Spleen (tissue), 11 donors: Measurements from ENCODE around the gene MAPK7. TPM values are rescaled to one million over a fixed set of nuclear protein-coding genes. Genes with fewer than 3 reads are reported as not detected.

Source experiments
- DNase-seq: peaks from one replicate; pipeline ENCODE4 v3.0.0-alpha.2; 2020
- H3K27ac ChIP-seq, 8 donors: fragments of 200-600 bp; sonication (generic) in 7 of 8; 1 replicate in 4 of 8; 2 replicates in 4 of 8; pipeline versions ENCODE4 v1.5.0 to v1.8.0; 2016 to 2021; ENCODE audit warnings: inconsistent platforms in 4 of 8, mild to moderate bottlenecking in 4 of 8, moderate library complexity in 1 of 8
- H3K27me3 ChIP-seq, 7 donors: fragments of 200-600 bp; sonication (generic) in 6 of 7; replicated peaks in 1 of 7; 1 replicate in 4 of 7; 2 replicates in 3 of 7; pipeline versions ENCODE4 v1.5.0 to v1.8.0; 2016 to 2021; ENCODE audit warnings: inconsistent platforms in 3 of 7, mild to moderate bottlenecking in 1 of 7
- H3K36me3 ChIP-seq, 6 donors: fragments of 200-600 bp; sonication (generic) in 5 of 6; 1 replicate in 4 of 6; 2 replicates in 2 of 6; pipeline versions ENCODE4 v1.5.0 to v1.8.0; 2016 to 2021; ENCODE audit warnings: inconsistent platforms in 2 of 6
- H3K4me1 ChIP-seq, 6 donors: fragments of 200-600 bp; sonication (generic) in 5 of 6; 1 replicate in 3 of 6; 2 replicates in 3 of 6; pipeline versions ENCODE4 v1.5.0 to v1.8.0; 2016 to 2021; ENCODE audit warnings: inconsistent platforms in 3 of 6
- H3K4me3 ChIP-seq, 8 donors: fragments of 200-600 bp; sonication (generic) in 7 of 8; 1 replicate in 4 of 8; 2 replicates in 4 of 8; pipeline versions ENCODE4 v1.5.0 to v1.8.0; 2016 to 2021; ENCODE audit warnings: inconsistent platforms in 4 of 8, mild to moderate bottlenecking in 4 of 8, moderate library complexity in 2 of 8
- H3K9me3 ChIP-seq, 8 donors: fragments of 200-600 bp; sonication (generic) in 7 of 8; 1 replicate in 4 of 8; 2 replicates in 4 of 8; pipeline versions ENCODE4 v1.5.0 to v1.8.0; 2016 to 2021; ENCODE audit warnings: inconsistent platforms in 4 of 8
- POLR2A ChIP-seq, 3 donors: fragments of 450-650 bp; IDR thresholded peaks; one replicate each; pipeline ENCODE4 v1.5.1; 2017; ENCODE audit warnings: antibody characterized with exemption in 3 of 3, mild to moderate bottlenecking in 1 of 3
- POLR2AphosphoS5 ChIP-seq, 3 donors: sonication (generic); formaldehyde crosslinking; IDR thresholded peaks; one replicate each; pipeline ENCODE4 v1.5.1; 2017; ENCODE audit warnings: antibody characterized with exemption in 3 of 3
- WGBS, 5 donors: extraction: QIAGEN DNeasy Blood & Tissue Kit in 3 of 5; methylation state at CpG; one replicate each; pipeline versions ENCODE4 v1.1.5 to v1.1.7; 2013 to 2018; 5-methylcytosine and 5-hydroxymethylcytosine counted together
- intact Hi-C: fragments of 100-400 bp; cut with DNase I; formaldehyde crosslinking; loops from one replicate; pipeline ENCODE4 v1.15.0; 2023; ENCODE audit warnings: low total_unique reads
- polyA plus RNA-seq, 3 donors: library from polyadenylated mRNA; stranded (reverse); fragments of 200-250 nt; gene quantifications; one replicate each; pipeline ENCODE4 v1.2.1, GENCODE V29; 2013
- total RNA-seq, 7 donors: library from RNA; depleted of rRNA in 3 of 7; stranded (reverse); fragments of >200 nt in 3 of 7; fragmentation: NEBNext Ultra II Directional in 4 of 7; extraction: Animal tissue kit (Norgen Biotek cat#: 25700) in 4 of 7; gene quantifications; one replicate each; pipeline versions ENCODE4 v1.1.0 to v1.2.1, GENCODE V29; 2016 to 2021
- TF ChIP-seq, protein P1 (sequence below), 11 experiments: fragments of 200-600 bp in 7 of 11; fragments of 450-650 bp in 4 of 11; sonication (generic) in 4 of 11; IDR thresholded peaks in 8 of 11; conservative IDR thresholded peaks in 3 of 11; 1 replicate in 7 of 11; 2 replicates in 4 of 11; pipeline versions ENCODE4 v1.4.0 to v1.8.0; 2016 to 2021; ENCODE audit warnings: antibody characterized with exemption in 11 of 11, inconsistent platforms in 4 of 11, mild to moderate bottlenecking in 1 of 11
- donor health status: healthy with polysubstance abuse.
- donor health status: DM: no; HTN: no; CAD: no; lungs with moderate emphysema.
- donor health status: DM: no; HTN: no; CAD: no.
- donor health status: Bipolar disorder and iron deficiency.
- donor health status: healthy.
- donor health status: DM: no; HTN: no; CAD: no.
- donor health status: DM: yes; HTN: yes; CAD: no.

The MAPK7 gene
- total and polyA plus RNA-seq, 10 donors, result 5.7 to 56.2 (median 30.3) TPM

DNA sequence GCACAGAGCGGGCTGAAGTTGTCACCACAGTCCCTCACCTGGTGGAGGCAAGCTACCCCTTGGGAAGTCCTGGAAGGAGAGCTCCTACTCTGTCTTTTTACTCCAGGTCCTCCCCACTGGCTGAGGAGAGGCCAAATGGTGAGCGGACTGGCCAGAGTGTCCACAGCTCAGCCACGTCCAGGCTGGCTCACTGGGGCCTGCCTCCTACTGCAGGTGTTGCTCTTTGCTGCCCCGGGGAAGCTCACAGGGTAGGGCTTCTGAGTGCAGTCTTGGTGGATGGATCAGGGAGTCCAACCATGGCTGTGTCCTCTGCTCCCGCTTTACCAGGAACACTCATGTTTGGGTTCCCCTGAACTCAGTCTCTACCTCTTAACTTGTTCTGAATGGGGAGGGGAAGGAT, 18.4 kb upstream of the MAPK7 start:
- Histone ChIP-seq H3K4me3 (no peak overlapping the region), H3K36me3 (no peaks in the 10 kb centered on the region), H3K27ac (no peak overlapping the region), H3K9me3 (no peaks in the 10 kb centered on the region), H3K27me3 (peaks cover 0 to 7% (median 0%) of the 10 kb centered on the region in 7 donors), H3K4me1 (peaks cover 6 to 19% (median 16%) of the 10 kb centered on the region in 6 donors)
- 90 to 100% (median 92%) methylated on average over 3 to 5 of the region's 5 CpGs for WGBS, 5 donors
- intact Hi-C loops, result no loop called here
- DNase-seq, result peak; percentile 36
- TF ChIP-seq POLR2AphosphoS5 (IDR thresholded peaks at IDR 0.05) (no peak), POLR2A (IDR thresholded peaks at IDR 0.05) (no peak)
- TF ChIP-seq, protein P1, sequence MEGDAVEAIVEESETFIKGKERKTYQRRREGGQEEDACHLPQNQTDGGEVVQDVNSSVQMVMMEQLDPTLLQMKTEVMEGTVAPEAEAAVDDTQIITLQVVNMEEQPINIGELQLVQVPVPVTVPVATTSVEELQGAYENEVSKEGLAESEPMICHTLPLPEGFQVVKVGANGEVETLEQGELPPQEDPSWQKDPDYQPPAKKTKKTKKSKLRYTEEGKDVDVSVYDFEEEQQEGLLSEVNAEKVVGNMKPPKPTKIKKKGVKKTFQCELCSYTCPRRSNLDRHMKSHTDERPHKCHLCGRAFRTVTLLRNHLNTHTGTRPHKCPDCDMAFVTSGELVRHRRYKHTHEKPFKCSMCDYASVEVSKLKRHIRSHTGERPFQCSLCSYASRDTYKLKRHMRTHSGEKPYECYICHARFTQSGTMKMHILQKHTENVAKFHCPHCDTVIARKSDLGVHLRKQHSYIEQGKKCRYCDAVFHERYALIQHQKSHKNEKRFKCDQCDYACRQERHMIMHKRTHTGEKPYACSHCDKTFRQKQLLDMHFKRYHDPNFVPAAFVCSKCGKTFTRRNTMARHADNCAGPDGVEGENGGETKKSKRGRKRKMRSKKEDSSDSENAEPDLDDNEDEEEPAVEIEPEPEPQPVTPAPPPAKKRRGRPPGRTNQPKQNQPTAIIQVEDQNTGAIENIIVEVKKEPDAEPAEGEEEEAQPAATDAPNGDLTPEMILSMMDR (IDR thresholded peaks at IDR 0.05 in 8 of 11, conservative IDR thresholded peaks at IDR 0.05 in 3 of 11), result no peak

DNA sequence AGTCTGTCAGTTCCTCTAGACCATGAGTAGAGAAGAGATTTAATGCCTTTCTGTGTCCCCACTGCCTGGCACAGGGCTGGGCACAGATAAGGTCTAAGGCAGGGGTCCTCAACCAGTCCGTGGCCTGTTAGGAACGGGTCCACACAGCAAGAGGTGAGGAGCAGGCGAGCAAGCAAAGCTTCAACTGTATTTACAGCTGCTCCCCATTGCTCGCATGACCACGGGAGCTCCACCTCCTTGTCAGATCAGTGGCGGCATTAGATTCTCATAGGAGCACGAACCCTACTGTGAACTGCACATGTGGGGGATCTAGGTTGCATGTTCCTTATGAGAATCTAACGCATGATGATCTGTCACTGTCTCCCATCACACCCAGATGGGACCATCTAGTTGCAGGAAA, 17.5 kb upstream of the MAPK7 start:
- H3K36me3 ChIP-seq, result no peaks in the 10 kb centered on the region
- TF ChIP-seq POLR2AphosphoS5 (IDR thresholded peaks at IDR 0.05) (no peak), POLR2A (IDR thresholded peaks at IDR 0.05) (no peak)
- TF ChIP-seq, protein P1 (IDR thresholded peaks at IDR 0.05 in 8 of 11, conservative IDR thresholded peaks at IDR 0.05 in 3 of 11), result no peak
- intact Hi-C loops, result no loop called here
- H3K4me3 ChIP-seq, result no peak overlapping the region
- peaks cover 0 to 7% (median 0%) of the 10 kb centered on the region in 7 donors for H3K27me3 ChIP-seq
- H3K27ac ChIP-seq, result no peak overlapping the region
- DNase-seq, result peak; percentile 67
- peaks cover 6 to 19% (median 16%) of the 10 kb centered on the region in 6 donors for H3K4me1 ChIP-seq
- no peaks in the 10 kb centered on the region for H3K9me3 ChIP-seq
- 87 to 95% (median 91%) methylated on average over 8 of the region's 8 CpGs for WGBS, 5 donors

DNA sequence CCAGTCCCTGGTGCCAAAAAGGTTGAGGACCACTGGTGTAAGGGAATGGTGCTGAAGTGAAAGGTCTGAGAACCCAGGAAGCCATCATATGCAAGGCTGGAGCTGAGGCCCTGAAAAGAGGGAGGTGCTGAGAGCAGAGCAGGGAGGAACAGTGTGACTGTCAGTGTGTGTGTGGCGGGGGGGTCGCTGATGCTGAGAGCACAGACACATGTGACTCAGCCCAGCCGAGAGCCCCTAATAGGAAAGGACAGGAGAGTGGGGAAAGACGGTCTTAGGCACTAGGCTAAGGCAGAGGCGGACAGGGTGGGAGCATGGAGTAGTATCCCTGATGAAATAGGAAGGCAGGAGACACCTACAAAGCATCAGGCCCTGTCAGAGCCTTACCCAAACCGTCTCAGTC, 17.0 kb upstream of the MAPK7 start:
- peak; percentile 68 for DNase-seq
- Histone ChIP-seq H3K4me3 (no peak overlapping the region), H3K27me3 (peaks cover 0 to 7% (median 0%) of the 10 kb centered on the region in 7 donors), H3K4me1 (peaks cover 6 to 19% (median 16%) of the 10 kb centered on the region in 6 donors), H3K36me3 (no peaks in the 10 kb centered on the region), H3K9me3 (no peaks in the 10 kb centered on the region), H3K27ac (no peak overlapping the region)
- TF ChIP-seq, protein P1 (IDR thresholded peaks at IDR 0.05 in 8 of 11, conservative IDR thresholded peaks at IDR 0.05 in 3 of 11), result no peak
- no peak for TF ChIP-seq POLR2AphosphoS5 (IDR thresholded peaks at IDR 0.05)
- no peak for TF ChIP-seq POLR2A (IDR thresholded peaks at IDR 0.05)
- 74 to 90% (median 79%) methylated on average over 6 of the region's 6 CpGs for WGBS, 5 donors
- intact Hi-C loops, result no loop called here

DNA sequence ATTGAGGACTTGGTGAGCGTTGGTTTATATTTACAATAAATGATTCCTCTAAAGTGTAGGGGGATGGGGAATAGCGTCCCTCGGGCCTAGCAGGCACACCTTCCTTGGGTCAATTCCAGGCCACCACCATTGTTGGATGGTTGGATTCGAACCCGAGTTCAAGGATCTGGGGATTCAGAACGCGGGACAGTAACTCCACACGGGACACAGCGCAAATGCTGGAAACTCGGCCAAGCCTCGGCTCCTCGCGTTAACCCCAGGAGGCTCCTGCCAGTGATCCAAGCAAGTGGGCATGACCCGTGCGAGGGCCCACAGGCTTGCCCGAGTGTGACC, 16.4 kb upstream of the MAPK7 start:
- intact Hi-C loops, result loop anchor here (2.0 kb wide), 1 partner anchor 85 kb away; no protein-coding TSS in a partner anchor
- Histone ChIP-seq H3K27ac (peak overlapping the region in 6 of 8 donors; percentile 66 to 89 (median 82)), H3K36me3 (no peaks in the 10 kb centered on the region), H3K4me1 (peaks cover 6 to 19% (median 16%) of the 10 kb centered on the region in 6 donors), H3K27me3 (peaks cover 0 to 7% (median 0%) of the 10 kb centered on the region in 7 donors), H3K4me3 (peak overlapping the region; percentile 53 to 88 (median 72)), H3K9me3 (no peaks in the 10 kb centered on the region)
- TF ChIP-seq POLR2AphosphoS5 (IDR thresholded peaks at IDR 0.05) (no peak), POLR2A (IDR thresholded peaks at IDR 0.05) (no peak)
- TF ChIP-seq, protein P1 (IDR thresholded peaks at IDR 0.05 in 8 of 11, conservative IDR thresholded peaks at IDR 0.05 in 3 of 11), result no peak
- DNase-seq, result no peak
- 25 to 36% (median 32%) methylated on average over 11 to 16 of the region's 16 CpGs for WGBS, 5 donors
